ENCODE measurements around the gene COG5. TPM values are rescaled to one million over a fixed set of nuclear protein-coding genes. Genes with fewer than 3 reads are reported as not detected.

COG5 gene
- total and polyA plus RNA-seq, 9 of the 15 experiments (the other 6 are each of a cell fraction or from before 2014, with no cell fraction given), result 15.3 to 75.1 (median 56.4) TPM

GRCh38 chr7:107228291-107228690 is 335.4 kb downstream of the COG5 start (continued):
- no peak for TF ChIP-seq CHAMP1 (IDR thresholded peaks at IDR 0.05)

GRCh38 chr7:107224374-107225223 is 339.1 kb downstream of the COG5 start:
- ChIA-PET POLR2A (interaction anchor here (1.1 to 1.8 kb wide), 3 partner anchors 11 to 21 kb away, joined by 4 to 5 read pairs (median 5); no protein-coding TSS in a partner anchor), CTCF (ENCODE audit: low intra/inter-chr PET ratio) (no interaction called here)
- Histone ChIP-seq H3K79me2 (ENCODE audit: control insufficient read depth, insufficient read depth, low read length) (no peaks in the 10 kb centered on the region), H3K27me3 (ENCODE audit: control insufficient read depth in 2 of 2, insufficient read depth in 2 of 2, low read length in 2 of 2) (no peaks in the 10 kb centered on the region), H3K27ac (ENCODE audit: extremely low read depth, low read depth, low read length) (no peak overlapping the region), H2AFZ (ENCODE audit: low read depth, low read length) (no peak overlapping the region), H3K9me3 (replicated peaks; ENCODE audit: control insufficient read depth, insufficient read depth, low read depth, low read length) (no peaks in the 10 kb centered on the region), H3K36me3 (ENCODE audit: control insufficient read depth, insufficient read depth, low read length) (no peaks in the 10 kb centered on the region; the same call in 2 of the 3 replicates), H4K20me1 (replicated peaks; ENCODE audit: control insufficient read depth, insufficient read depth, low read length) (0 out of 2 replicates have a peak, but pooled peaks cover 4% of the 10 kb centered on the region), H3K4me3 (no peak overlapping the region), H3K9ac (ENCODE audit: insufficient read depth in 1 of 2, low read depth in 2 of 2, low read length in 2 of 2) (peak overlapping the region in 1 of 2 experiments; percentile 41; a peak in 1 of 4 replicates), H3K4me2 (ENCODE audit: insufficient read depth, low read length) (no peak overlapping the region), H3K9me1 (ENCODE audit: control insufficient read depth, insufficient read depth, low read length) (no peaks in the 10 kb centered on the region), H3K4me1 (replicated peaks in 1 of 2; ENCODE audit: control insufficient read depth in 2 of 2, insufficient read depth in 2 of 2, low read length in 2 of 2) (no peaks in the 10 kb centered on the region)
- intact Hi-C loops (cut with micrococcal nuclease) (no loop called here), in situ Hi-C loops (cut with MboI) (loop anchor here (25.0 kb wide), 1 partner anchor 913 kb away; the partner anchor contains the start of gene LAMB4)
- no TSS peak for BruUV-seq (replicated peaks)
- peak; percentile 40 for ATAC-seq
- FAIRE-seq, result no peak
- no peak for DNase-seq (ENCODE audit: extremely low read depth in 1 of 4, low spot score in 3 of 4)
- 71% methylated on average over 5 of the region's 5 CpGs for WGBS (ENCODE audit: insufficient coverage, low coverage, missing lambda C conversion rate)
- TF ChIP-seq POLR2B (IDR thresholded peaks at IDR 0.05; ENCODE audit: low read depth, partially characterized antibody) (no peak), ZFPM2 (CRISPR knock-in tag; IDR thresholded peaks at IDR 0.05) (no peak), MCM3 (IDR thresholded peaks at IDR 0.05) (no peak), ZNF766 (CRISPR knock-in tag; conservative IDR thresholded peaks at IDR 0.05) (no peak), IFI16 (CRISPR knock-in tag; IDR thresholded peaks at IDR 0.05) (no peak), SNIP1 (IDR thresholded peaks at IDR 0.05; ENCODE audit: low read depth) (no peak), MBD2 (IDR thresholded peaks at IDR 0.05; ENCODE audit: borderline replicate concordance, low read depth) (no peak), SMAD4 (CRISPR knock-in tag; conservative IDR thresholded peaks at IDR 0.05) (no peak), JUN (IDR thresholded peaks at IDR 0.05; ENCODE audit: borderline replicate concordance, low read depth, low read length) (no peak), JUN (CRISPR knock-in tag; IDR thresholded peaks at IDR 0.05; ENCODE audit: borderline replicate concordance) (no peak), SMARCB1 (IDR thresholded peaks at IDR 0.05; ENCODE audit: insufficient read length, low read depth) (no peak), CEBPB (tag; IDR thresholded peaks at IDR 0.05) (no peak)
- TF ChIP-seq, protein P1, sequence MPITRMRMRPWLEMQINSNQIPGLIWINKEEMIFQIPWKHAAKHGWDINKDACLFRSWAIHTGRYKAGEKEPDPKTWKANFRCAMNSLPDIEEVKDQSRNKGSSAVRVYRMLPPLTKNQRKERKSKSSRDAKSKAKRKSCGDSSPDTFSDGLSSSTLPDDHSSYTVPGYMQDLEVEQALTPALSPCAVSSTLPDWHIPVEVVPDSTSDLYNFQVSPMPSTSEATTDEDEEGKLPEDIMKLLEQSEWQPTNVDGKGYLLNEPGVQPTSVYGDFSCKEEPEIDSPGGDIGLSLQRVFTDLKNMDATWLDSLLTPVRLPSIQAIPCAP (CRISPR knock-in tag; IDR thresholded peaks at IDR 0.05; ENCODE audit: borderline replicate concordance), result no peak
- TF ChIP-seq, protein P2, sequence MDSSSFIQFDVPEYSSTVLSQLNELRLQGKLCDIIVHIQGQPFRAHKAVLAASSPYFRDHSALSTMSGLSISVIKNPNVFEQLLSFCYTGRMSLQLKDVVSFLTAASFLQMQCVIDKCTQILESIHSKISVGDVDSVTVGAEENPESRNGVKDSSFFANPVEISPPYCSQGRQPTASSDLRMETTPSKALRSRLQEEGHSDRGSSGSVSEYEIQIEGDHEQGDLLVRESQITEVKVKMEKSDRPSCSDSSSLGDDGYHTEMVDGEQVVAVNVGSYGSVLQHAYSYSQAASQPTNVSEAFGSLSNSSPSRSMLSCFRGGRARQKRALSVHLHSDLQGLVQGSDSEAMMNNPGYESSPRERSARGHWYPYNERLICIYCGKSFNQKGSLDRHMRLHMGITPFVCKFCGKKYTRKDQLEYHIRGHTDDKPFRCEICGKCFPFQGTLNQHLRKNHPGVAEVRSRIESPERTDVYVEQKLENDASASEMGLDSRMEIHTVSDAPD (CRISPR knock-in tag; IDR thresholded peaks at IDR 0.05), result no peak
